Activated effector memory CD4-positive, alpha-beta T cell treated with Interleukin-2 at 50 U/mL for 16 hours (primary cell): ENCODE results near the gene CLDND2.

Experiments used
- DNase-seq: peaks from one replicate; pipeline ENCODE4 v3.0.0-alpha.2; 2020

The CLDND2 gene

DNA sequence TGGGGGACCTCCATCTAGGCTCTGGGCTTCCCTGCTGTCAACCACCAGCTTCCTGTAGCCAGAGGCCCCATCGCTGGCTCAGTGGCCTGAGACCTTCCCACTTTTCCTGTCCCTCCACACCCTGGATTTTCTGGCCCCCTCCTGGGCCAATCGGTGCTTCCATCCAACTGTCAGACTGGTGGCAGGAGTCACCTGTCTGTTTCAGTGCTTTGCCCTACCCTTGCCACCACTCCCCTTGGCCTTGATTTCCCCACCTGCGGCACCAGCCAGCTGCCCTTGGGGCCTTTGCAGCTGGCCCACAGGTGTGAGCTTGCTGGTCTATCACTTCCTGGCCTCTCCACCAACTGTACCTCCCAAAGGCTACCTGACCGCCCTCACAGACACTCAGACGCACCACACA lies 39.4 kb downstream of the CLDND2 start:
- no peak for DNase-seq

DNA sequence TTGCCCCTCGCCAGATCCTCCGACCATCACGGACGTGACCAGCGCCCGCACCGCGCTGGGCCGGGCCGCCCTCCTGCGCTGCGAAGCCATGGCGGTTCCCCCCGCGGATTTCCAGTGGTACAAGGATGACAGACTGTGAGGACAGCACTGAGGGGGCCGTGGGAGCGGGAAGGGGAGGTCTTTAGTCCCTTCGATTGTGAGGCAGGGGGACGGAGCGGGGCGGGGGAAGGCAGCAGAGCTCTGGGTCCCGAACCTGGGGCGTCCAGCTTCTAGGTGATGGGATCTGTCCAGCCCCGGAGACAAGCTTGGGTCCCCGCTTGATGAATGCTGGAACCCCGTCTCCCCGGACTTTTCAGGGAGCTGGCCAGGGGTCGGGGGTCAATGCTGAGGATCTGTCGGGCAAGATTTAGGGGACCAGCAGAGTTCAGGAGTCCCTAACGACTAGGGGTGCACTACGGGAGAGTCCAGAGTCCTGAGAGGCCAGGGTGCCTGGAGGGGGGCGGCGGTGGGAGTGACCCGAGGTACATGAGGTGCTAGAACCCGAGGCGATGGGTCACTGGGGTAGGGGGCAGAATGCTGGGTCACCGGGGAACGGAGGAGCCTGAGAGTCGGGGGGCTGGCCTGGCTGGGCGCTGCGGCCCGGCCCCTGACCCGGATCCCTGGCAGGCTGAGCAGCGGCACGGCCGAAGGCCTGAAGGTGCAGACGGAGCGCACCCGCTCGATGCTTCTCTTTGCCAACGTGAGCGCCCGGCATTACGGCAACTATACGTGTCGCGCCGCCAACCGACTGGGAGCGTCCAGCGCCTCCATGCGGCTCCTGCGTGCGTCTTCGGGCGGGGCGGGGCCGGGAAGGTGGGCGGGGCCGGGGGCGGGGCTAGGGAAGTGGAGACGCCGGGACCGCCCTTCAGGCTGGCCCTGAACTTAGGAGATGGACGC lies 41.5 kb downstream of the CLDND2 start:
- DNase-seq: no peak

DNA sequence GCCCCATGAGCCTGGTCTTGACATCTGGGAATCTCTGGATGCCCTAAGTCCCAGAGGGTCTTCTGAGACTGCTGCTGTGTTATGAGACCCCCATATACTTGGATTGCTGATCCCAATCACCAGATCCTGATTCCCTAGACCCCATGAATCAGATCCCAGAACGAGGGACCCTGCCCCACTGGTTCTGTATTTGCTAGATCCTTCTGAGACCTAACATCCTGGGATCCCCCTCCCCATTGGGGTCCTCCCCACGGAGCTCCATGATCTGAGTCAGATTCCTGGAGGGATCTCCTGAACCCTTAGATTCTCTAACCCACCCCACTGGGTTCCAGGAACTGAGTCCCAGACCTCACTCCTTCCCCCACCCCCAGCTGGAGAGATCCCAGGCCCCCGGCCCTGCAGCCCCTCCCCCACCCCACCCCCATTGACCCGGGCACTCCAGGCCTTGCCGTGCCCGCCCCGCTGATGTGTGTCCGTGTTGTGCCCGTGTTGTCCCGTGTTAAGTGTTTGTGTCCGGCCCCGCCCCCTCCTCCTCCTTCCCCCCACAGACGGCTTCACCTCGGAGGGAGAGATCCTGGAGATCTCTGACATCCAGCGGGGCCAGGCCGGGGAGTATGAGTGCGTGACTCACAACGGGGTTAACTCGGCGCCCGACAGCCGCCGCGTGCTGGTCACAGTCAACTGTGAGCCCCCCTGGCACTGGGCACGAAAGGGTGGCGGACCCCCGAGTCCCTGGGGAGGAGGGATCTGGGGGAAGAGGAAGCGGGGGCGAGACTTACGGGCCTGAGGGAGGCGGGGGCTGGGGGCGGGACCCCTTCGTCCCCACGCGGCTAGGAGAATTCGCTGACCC lies 42.4 kb downstream of the CLDND2 start:
- DNase-seq: no peak

DNA sequence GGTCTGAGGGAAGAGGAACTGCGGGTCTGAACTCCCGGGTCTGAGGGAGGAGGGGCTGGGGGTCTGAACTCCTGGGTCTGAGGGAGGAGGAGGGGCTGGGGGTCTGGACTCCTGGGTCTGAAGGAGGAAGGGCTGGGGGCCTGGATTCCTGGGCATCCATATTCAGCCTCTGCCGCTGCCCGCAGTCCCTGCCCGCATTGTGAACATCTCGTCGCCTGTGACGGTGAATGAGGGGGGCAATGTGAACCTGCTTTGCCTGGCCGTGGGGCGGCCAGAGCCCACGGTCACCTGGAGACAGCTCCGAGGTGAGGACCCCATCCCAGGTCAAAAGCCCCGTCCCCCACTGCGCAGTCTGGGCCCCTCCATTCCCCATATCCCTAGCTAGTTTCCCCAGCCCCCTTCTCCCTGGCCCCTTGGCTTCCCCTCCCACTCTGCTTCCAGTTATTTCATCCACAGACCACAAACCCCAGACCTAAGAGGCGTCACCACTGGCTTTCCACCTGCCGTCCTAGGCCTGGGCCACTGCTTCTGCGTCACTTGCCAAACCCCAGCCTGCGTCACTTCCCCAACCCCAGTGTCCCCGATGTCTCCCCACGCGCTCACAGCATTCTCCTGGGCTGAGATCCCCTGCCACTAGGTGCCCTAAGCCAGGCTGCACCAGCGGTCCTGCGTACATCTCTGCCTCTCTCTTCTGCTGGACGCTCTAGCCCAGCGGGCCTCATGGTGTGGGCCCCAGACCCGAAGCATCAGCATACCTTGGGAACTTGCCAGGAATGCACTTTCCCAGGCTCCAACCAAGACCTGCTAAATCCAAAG lies 43.4 kb downstream of the CLDND2 start:
- DNase-seq: no peak

DNA sequence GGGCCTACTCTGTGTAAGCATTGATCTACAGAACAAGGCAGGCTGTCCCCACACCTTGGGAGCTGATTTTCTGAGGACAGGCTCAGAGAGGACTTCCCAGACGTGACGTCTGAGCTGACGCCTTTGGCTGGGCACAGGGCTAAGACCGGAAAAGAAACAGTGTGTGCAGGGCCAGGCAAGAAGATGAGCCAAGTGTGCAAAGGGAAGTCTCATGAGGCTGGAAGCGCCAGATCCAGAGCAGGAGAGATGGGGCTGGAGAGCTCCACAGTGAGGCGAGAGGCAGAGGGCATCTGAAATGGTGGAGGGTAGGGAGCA lies 44.7 kb downstream of the CLDND2 start:
- no peak for DNase-seq

DNA sequence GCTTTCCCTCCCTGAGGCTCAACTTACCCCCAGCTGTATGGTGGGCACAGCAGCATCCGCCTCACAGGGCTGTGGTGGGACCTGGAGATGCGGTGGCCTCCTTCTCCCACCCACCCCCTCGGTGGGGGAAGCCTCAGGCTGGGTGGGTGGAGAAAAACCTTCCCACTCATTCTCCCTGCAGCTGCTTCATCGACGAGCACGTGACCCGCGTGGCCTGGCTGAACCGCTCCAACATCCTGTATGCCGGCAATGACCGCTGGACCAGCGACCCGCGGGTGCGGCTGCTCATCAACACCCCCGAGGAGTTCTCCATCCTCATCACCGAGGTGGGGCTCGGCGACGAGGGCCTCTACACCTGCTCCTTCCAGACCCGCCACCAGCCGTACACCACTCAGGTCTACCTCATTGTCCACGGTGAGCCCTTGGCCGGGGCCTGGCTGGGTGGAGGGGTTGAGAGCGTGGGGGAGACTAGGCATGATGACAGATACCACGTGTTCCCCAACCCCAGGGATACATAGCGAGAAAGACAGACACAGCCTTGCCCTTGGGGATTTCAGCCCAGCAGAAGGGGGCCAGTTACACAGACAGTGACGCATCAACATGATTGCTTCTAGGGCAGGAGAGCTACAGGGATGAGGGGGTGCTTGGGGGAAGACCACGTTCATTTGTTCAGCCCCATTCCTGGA lies 45.2 kb downstream of the CLDND2 start:
- no peak for DNase-seq

DNA sequence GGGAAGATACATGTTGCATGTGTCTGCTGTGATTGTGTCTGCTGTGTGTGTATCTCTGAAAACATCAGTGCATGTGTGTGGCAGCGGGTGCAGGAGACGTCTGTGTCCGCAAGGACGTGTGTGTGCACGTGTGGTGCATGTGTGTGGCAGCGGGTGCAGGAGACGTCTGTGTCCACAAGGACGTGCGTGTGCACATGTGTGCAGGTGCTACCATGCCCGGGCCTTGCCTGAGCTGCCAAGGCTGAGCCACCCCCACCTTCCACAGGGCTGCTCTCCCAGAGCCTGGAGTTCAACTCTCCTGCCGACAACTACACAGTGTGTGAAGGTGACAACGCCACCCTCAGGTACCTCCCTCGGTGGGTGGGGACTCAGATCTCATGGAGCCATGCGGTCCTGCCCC lies 47.0 kb downstream of the CLDND2 start:
- no peak for DNase-seq

DNA sequence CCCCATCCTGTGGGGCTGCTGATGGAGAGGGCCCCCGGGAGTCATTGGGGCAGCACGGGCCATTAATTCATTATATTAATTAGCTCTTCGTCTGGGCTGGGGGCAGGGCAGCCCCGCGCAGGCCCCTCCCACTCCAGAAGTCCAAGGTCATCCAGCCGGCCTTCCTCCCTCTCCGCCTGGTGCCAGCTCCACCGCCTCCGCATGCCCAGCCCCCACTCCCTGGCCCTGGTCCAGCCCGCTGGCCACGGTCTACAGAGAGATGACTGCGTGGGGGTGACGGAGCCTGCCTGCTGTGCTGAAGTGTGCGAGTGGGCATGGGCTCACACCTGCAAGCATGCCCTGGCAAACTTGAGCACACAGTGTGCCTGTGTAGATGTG lies 48.5 kb downstream of the CLDND2 start:
- DNase-seq: no peak

DNA sequence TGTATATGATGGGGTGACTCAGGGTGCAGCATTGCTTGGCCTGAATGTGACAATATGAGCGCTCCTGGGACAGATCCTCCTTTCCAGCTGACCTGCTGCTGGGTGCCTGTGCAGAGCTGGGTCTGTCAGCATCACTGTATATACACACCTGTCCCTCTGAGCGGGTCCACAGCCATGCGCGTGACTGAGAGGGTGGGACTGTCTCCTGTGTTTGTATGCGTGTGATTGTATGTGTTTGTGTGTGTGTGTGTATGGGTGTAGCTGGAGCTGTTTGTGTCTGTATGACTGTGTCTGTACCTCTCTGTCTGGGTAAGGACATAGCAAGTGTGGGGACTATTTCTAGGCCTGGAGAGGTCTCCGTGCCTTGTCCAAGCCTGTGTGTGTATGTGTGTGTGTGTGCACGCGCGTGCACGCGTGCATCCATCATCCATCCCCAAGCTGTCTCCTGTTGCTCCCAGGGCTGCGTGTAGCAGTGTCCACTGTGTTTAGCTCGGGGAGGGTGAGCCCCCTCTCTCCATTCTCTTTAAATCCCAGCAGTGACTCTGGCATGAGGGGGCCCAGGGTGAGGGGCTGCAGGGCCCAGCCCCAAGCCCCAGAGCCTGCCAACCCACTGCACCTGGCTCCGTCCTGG lies 49.0 kb downstream of the CLDND2 start:
- no peak for DNase-seq

DNA sequence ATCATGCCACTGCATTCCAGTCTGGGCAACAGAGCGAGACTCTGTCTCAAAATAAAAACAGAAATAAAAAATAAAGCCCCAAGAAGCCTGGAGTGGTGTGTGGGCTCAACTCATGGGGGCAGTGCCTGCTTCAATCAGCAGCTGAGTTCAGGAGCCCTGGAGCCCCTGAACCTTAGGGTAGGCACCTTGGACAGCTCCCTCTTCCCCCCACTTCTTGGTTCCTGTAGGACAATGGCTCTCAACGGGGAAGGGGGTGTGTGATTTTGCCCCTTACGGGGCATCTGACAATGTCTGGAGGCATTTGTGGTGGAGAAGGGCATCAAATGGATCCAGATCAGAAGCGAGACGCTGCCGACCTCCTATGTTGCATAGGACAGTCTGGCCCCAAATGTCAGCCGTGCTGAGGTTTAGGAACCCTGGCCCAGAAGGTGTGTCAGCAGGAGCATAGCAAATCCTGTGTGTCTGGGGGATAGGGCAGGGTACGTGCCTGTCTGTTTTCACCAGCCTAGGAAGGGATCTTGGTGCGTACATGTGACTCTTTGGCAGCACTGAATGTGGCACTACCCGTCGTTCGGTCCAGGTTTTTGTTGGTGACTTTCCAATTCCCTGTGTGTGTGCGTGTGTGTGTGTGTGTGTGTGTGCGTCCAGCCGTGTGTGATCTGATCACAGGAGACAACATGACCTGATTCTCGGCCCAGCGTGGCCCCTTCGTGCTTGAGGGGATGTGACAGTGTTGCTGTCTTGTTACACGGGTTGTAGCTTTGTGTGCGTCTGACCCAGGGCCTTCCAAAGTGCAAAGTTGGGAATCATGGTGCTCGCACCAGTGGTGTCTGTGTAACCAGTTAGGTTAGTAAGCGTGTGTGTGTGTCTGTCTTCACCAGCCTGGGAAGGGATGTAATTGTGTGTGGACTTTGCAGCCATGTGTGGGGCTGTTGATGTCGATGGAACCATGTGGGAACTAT lies 49.8 kb downstream of the CLDND2 start:
- no peak for DNase-seq

DNA sequence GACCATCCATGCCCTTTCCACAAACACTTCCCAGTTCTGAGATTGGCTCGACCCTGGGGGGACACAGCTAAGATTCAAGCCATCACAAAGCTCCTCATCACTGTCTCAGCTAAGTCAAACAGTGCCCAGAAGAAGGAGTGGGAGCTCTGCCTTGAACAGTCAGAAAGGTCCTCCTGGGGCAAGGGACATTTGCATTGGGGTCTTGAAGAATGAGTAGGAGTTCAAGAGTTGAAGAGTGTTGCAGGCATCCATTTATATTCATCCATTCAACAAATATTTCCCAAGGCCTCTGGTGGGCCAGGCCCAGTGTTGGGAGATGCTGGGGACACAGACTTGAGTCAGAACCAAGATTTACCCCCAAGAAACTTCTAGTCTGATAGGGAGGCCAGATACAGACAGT lies 50.8 kb downstream of the CLDND2 start:
- DNase-seq: no peak

DNA sequence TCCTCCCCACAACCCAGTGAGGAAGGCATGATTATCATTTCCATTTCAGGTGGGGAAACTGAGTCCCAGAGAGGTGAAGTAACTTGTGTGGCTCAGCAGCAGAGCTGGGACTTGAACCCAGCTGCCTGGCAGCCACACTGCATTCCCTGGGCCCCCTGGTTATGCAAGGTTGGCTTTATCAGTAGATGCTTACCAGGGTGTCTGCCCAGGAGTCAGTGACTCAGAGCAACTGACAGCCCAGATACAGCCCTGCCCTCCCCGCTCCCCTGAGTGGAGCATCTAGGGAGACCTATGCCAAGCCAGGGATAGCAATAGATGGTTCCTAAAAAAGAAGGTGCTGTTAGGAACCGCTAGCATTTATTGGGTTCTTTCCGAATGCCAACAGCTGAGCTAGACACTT lies 51.4 kb downstream of the CLDND2 start:
- DNase-seq: no peak
